Left ventricle myocardium superior (tissue), 1 donor: ENCODE results near the gene SNRNP27. TPM values are rescaled to one million over a fixed set of nuclear protein-coding genes. Genes with fewer than 3 reads are reported as not detected.
"Not testable (repeated sequence)": the region's sequence is repeated elsewhere in the genome, so short reads cannot be mapped to it uniquely, and the experiment has no call there.

ENCODE experiments used
- ATAC-seq: fragments of 200-7000 bp; cut with Tn5 transposase; one replicate; pipeline ENCODE4 v1.9.1; 2020; ENCODE audit warnings: mild to moderate bottlenecking, moderate library complexity
- DNase-seq: peaks from one replicate; pipeline ENCODE4 v3.0.0-alpha.2; 2020
- intact Hi-C: fragments of 100-400 bp; cut with micrococcal nuclease; formaldehyde crosslinking; loops from one replicate; pipeline ENCODE4 v1.11.0; 2022
- total RNA-seq: library from RNA; stranded (reverse); fragmentation: NEBNext Ultra II Directional; extraction: Animal tissue kit (Norgen Biotek cat#: 25700); gene quantifications from one replicate; pipeline ENCODE4 v1.2.1, GENCODE V29; 2021
- donor health status: DM: no; HTN: yes; CAD: no; lungs with severe emphysema.

SNRNP27 gene
- total RNA-seq, 1 donor from 2014 or later, result 57.6 TPM

GRCh38 chr2:69943000-69943842 lies 49.5 kb downstream of the SNRNP27 start:
- intact Hi-C loops, result no loop called here
- DNase-seq (no peak), ATAC-seq (no peak)

GRCh38 chr2:69943843-69944525 lies 50.2 kb downstream of the SNRNP27 start:
- intact Hi-C loops, result no loop called here
- DNase-seq (no peak), ATAC-seq (no peak)

- intact Hi-C loops, result no loop called here
- DNase-seq (no peak), ATAC-seq (no peak)
Measured at GRCh38 chr2:69944756-69945155, 51.0 kb downstream of the SNRNP27 start.

GRCh38 chr2:69945441-69945840 lies 51.7 kb downstream of the SNRNP27 start:
- DNase-seq, result no peak
- peak; percentile 41 for ATAC-seq
- intact Hi-C loops, result no loop called here

GRCh38 chr2:69945941-69946340 lies 52.2 kb downstream of the SNRNP27 start:
- intact Hi-C loops, result no loop called here
- no peak for ATAC-seq
- no peak for DNase-seq

- peak; percentile 46 for ATAC-seq
- no peak for DNase-seq
- intact Hi-C loops, result no loop called here
Measured at GRCh38 chr2:69946351-69947324, 52.9 kb downstream of the SNRNP27 start.

GRCh38 chr2:69947325-69947931 lies 53.7 kb downstream of the SNRNP27 start:
- intact Hi-C loops, result no loop called here
- no peak for DNase-seq
- ATAC-seq, result no peak

- ATAC-seq (no peak), DNase-seq (no peak)
- intact Hi-C loops, result no loop called here
Measured at GRCh38 chr2:69948032-69948962, 54.5 kb downstream of the SNRNP27 start.

- intact Hi-C loops, result no loop called here
- DNase-seq (no peak), ATAC-seq (no peak)
Measured at GRCh38 chr2:69948963-69949645, 55.3 kb downstream of the SNRNP27 start.

- intact Hi-C loops, result no loop called here
- DNase-seq (no peak), ATAC-seq (no peak)
Measured at GRCh38 chr2:69950241-69950640, 56.5 kb downstream of the SNRNP27 start.

- DNase-seq, intact Hi-C loops, ATAC-seq: not testable (repeated sequence)
Measured at GRCh38 chr2:69950671-69951070, 56.9 kb downstream of the SNRNP27 start.

- intact Hi-C loops, result no loop called here
- ATAC-seq, result no peak
- DNase-seq, result no peak
Measured at GRCh38 chr2:69952336-69953115, 58.8 kb downstream of the SNRNP27 start.

GRCh38 chr2:69954084-69954483 lies 60.3 kb downstream of the SNRNP27 start:
- DNase-seq (no peak), ATAC-seq (no peak)
- intact Hi-C loops, result no loop called here
